GM23338 (cell line): Measurements from ENCODE around the gene CRYL1. TPM values are rescaled to one million over a fixed set of nuclear protein-coding genes. Genes with fewer than 3 reads are reported as not detected.

ENCODE experiments used
- ATAC-seq: fragments of 200-7000 bp; cut with Tn5 transposase; 3 replicates; pipeline ENCODE4 v1.9.1; 2020
- DNase-seq: peaks from one replicate; pipeline ENCODE4 v3.0.0-alpha.2; 2015; ENCODE audit warnings: low spot score
- H2AFZ ChIP-seq: fragments of 200-600 bp; sonication (generic); 2 replicates; pipeline ENCODE4 v1.8.0; 2016; ENCODE audit warnings: antibody characterized with exemption, mild to moderate bottlenecking, moderate library complexity
- H3F3A ChIP-seq: fragments of 200-600 bp; sonication (generic); replicated peaks from 2 replicates; pipeline ENCODE4 v1.8.0; 2017; ENCODE audit warnings: antibody characterized with exemption, mixed run types, low read depth
- H3K27ac ChIP-seq: fragments of 200-600 bp; sonication (generic); 2 replicates; pipeline ENCODE4 v1.6.1; 2016; ENCODE audit warnings: low read depth
- H3K27me3 ChIP-seq: fragments of 200-600 bp; sonication (generic); 2 replicates; pipeline ENCODE4 v1.8.0; 2016; ENCODE audit warnings: mild to moderate bottlenecking, mixed run types, moderate library complexity; ENCODE audit not compliant: insufficient read depth
- H3K36me3 ChIP-seq: fragments of 200-600 bp; sonication (generic); 2 replicates; pipeline ENCODE4 v1.8.0; 2016; ENCODE audit warnings: mild to moderate bottlenecking; ENCODE audit not compliant: insufficient read depth
- H3K4me1 ChIP-seq: fragments of 200-600 bp; sonication (generic); 2 replicates; pipeline ENCODE4 v1.8.0; 2016; ENCODE audit warnings: mild to moderate bottlenecking, moderate library complexity; ENCODE audit not compliant: insufficient read depth
- H3K4me2 ChIP-seq: fragments of 200-600 bp; sonication (generic); 2 replicates; pipeline ENCODE4 v1.7.1; 2017; ENCODE audit warnings: mixed run types
- H3K4me3 ChIP-seq: fragments of 200-600 bp; sonication (generic); 2 replicates; pipeline ENCODE4 v1.6.1; 2016; ENCODE audit warnings: mixed run types
- H3K79me2 ChIP-seq: fragments of 200-600 bp; sonication (generic); replicated peaks from 2 replicates; pipeline ENCODE4 v1.8.0; 2017; ENCODE audit warnings: mild to moderate bottlenecking; ENCODE audit not compliant: insufficient read depth
- H3K9me2 ChIP-seq: fragments of 200-600 bp; sonication (generic); 2 replicates; pipeline ENCODE4 v1.8.0; 2017; ENCODE audit not compliant: insufficient read depth
- H4K20me1 ChIP-seq: fragments of 200-600 bp; sonication (generic); replicated peaks from 2 replicates; pipeline ENCODE4 v1.8.0; 2017; ENCODE audit warnings: mild to moderate bottlenecking; ENCODE audit not compliant: insufficient read depth
- H3K27ac Mint-ChIP-seq: 2 replicates; pipeline ENCODE4 v1.8.0; 2020; ENCODE audit warnings: inconsistent platforms, mild to moderate bottlenecking, moderate library complexity, mixed read lengths
- H3K27me3 Mint-ChIP-seq: 3 replicates; pipeline ENCODE4 v1.8.0; 2022; ENCODE audit warnings: low read depth, mild to moderate bottlenecking, moderate library complexity, mixed read lengths, inconsistent platforms; ENCODE audit not compliant: insufficient read depth, poor library complexity
- H3K36me3 Mint-ChIP-seq: 3 replicates; pipeline ENCODE4 v1.8.0; 2021; ENCODE audit warnings: low read depth, mild to moderate bottlenecking, inconsistent platforms, moderate library complexity, mixed read lengths
- H3K4me1 Mint-ChIP-seq: 3 replicates; pipeline ENCODE4 v1.8.0; 2020; ENCODE audit warnings: mild to moderate bottlenecking, inconsistent platforms, mixed read lengths
- H3K4me3 Mint-ChIP-seq: 3 replicates; pipeline ENCODE4 v1.8.0; 2021; ENCODE audit warnings: moderate library complexity, mild to moderate bottlenecking, inconsistent platforms, mixed read lengths
- H3K9me3 Mint-ChIP-seq: 3 replicates; pipeline ENCODE4 v1.8.0; 2020; ENCODE audit warnings: moderate library complexity, mild to moderate bottlenecking, inconsistent platforms, mixed read lengths
- CREB1 ChIP-seq: fragments of 250-450 bp; sonication (Bioruptor Pico); IDR thresholded peaks from 2 replicates; pipeline ENCODE4 v1.5.0; 2020; ENCODE audit warnings: low read depth, mild to moderate bottlenecking, moderate library complexity
- CTCF ChIP-seq, 2 experiments: fragments of 200-600 bp in 1 of 2; sonication (generic) in 1 of 2; conservative IDR thresholded peaks; 2 replicates each; pipeline versions ENCODE4 v1.5.1 to v1.6.1; 2016 to 2017; ENCODE audit warnings: antibody characterized with exemption in 2 of 2, low read depth in 2 of 2, mild to moderate bottlenecking in 2 of 2, moderate library complexity in 1 of 2
- EZH2 ChIP-seq: fragments of 200-600 bp; sonication (generic); IDR thresholded peaks from one replicate; pipeline ENCODE4 v1.8.0; 2017; ENCODE audit warnings: antibody characterized with exemption, mild to moderate bottlenecking, low read depth; ENCODE audit not compliant: unreplicated experiment
- EZH2phosphoT487 ChIP-seq: fragments of 200-600 bp; sonication (generic); IDR thresholded peaks from one replicate; pipeline ENCODE4 v1.8.1; 2018; ENCODE audit warnings: antibody characterized with exemption; ENCODE audit not compliant: unreplicated experiment
- JUNB ChIP-seq: IDR thresholded peaks from one replicate; pipeline ENCODE4 v1.6.1; 2016; ENCODE audit warnings: antibody characterized with exemption; ENCODE audit not compliant: unreplicated experiment
- NANOG ChIP-seq: IDR thresholded peaks from 2 replicates; pipeline ENCODE4 v1.6.1; 2016; ENCODE audit warnings: antibody characterized with exemption, borderline replicate concordance
- POLR2AphosphoS5 ChIP-seq: IDR thresholded peaks from 2 replicates; pipeline ENCODE4 v1.6.1; 2016; ENCODE audit warnings: antibody characterized with exemption, low read depth
- STAT1 ChIP-seq: IDR thresholded peaks from one replicate; pipeline ENCODE4 v1.6.1; 2016; ENCODE audit warnings: antibody characterized with exemption; ENCODE audit not compliant: unreplicated experiment
- ZNF114 ChIP-seq: fragments of 250-450 bp; sonication (Bioruptor Pico); IDR thresholded peaks from 2 replicates; pipeline ENCODE4 v1.5.0; 2020; ENCODE audit warnings: mild to moderate bottlenecking, moderate library complexity
- ZNF331 ChIP-seq: fragments of 250-450 bp; sonication (Bioruptor Pico); IDR thresholded peaks from 2 replicates; pipeline ENCODE4 v1.5.0; 2020; ENCODE audit warnings: low read depth, mild to moderate bottlenecking, moderate library complexity
- ZNF462 ChIP-seq: fragments of 250-450 bp; sonication (Bioruptor Pico); IDR thresholded peaks from 2 replicates; pipeline ENCODE4 v1.5.0; 2020; ENCODE audit warnings: mild to moderate bottlenecking, moderate library complexity
- polyA plus RNA-seq: library from polyadenylated mRNA; unstranded; fragments of >200 nt; fragmentation: Nextera tagmentation; extraction: Ambion mirVana; gene quantifications from 2 replicates; pipeline ENCODE4 v1.2.1, GENCODE V29; 2016
- total RNA-seq: library from RNA; depleted of rRNA; stranded (reverse); fragments of >200 nt; shearing (Covaris generic); gene quantifications from 2 replicates; pipeline ENCODE4 v1.2.3, GENCODE V29; 2014
- TF ChIP-seq, protein P1 (sequence below): IDR thresholded peaks from one replicate; pipeline ENCODE4 v1.6.1; 2018; ENCODE audit warnings: antibody characterized with exemption; ENCODE audit not compliant: unreplicated experiment
- TF ChIP-seq, protein P2 (sequence below): IDR thresholded peaks from 2 replicates; pipeline ENCODE4 v1.6.1; 2016; ENCODE audit warnings: antibody characterized with exemption

Gene CRYL1
- total and polyA plus RNA-seq, 2 experiments from 2014 or later, result 2.2 to 2.6 TPM

GRCh38 chr13:20553311-20553710 is 27.7 kb upstream of the CRYL1 start (continued):
- TF ChIP-seq NANOG, result no peak
- TF ChIP-seq EZH2, result no peak
- no peak for TF ChIP-seq ZNF114 (CRISPR knock-in tag)

GRCh38 chr13:20550799-20551198 is 25.1 kb upstream of the CRYL1 start:
- H3K9me2 ChIP-seq, result no peaks in the 10 kb centered on the region
- H3K4me3 Mint-ChIP-seq, result no peak overlapping the region
- no peaks in the 10 kb centered on the region for H3K9me3 Mint-ChIP-seq
- no peaks in the 10 kb centered on the region for H3K36me3 Mint-ChIP-seq
- no peaks in the 10 kb centered on the region for H3K4me1 Mint-ChIP-seq
- no peaks in the 10 kb centered on the region for H3K36me3 ChIP-seq
- H3K4me3 ChIP-seq, result no peak overlapping the region
- H2AFZ ChIP-seq, result no peak overlapping the region
- TF ChIP-seq NANOG (no peak), POLR2AphosphoS5 (no peak), CREB1 (CRISPR knock-in tag) (no peak), ZNF114 (CRISPR knock-in tag) (no peak), ZNF462 (no peak), CTCF (conservative IDR thresholded peaks at IDR 0.05; ENCODE audit: low read depth in 2 of 2) (no peak), JUNB (no peak), ZNF331 (no peak), EZH2 (no peak), EZH2phosphoT487 (no peak), STAT1 (no peak)
- TF ChIP-seq, protein P1, sequence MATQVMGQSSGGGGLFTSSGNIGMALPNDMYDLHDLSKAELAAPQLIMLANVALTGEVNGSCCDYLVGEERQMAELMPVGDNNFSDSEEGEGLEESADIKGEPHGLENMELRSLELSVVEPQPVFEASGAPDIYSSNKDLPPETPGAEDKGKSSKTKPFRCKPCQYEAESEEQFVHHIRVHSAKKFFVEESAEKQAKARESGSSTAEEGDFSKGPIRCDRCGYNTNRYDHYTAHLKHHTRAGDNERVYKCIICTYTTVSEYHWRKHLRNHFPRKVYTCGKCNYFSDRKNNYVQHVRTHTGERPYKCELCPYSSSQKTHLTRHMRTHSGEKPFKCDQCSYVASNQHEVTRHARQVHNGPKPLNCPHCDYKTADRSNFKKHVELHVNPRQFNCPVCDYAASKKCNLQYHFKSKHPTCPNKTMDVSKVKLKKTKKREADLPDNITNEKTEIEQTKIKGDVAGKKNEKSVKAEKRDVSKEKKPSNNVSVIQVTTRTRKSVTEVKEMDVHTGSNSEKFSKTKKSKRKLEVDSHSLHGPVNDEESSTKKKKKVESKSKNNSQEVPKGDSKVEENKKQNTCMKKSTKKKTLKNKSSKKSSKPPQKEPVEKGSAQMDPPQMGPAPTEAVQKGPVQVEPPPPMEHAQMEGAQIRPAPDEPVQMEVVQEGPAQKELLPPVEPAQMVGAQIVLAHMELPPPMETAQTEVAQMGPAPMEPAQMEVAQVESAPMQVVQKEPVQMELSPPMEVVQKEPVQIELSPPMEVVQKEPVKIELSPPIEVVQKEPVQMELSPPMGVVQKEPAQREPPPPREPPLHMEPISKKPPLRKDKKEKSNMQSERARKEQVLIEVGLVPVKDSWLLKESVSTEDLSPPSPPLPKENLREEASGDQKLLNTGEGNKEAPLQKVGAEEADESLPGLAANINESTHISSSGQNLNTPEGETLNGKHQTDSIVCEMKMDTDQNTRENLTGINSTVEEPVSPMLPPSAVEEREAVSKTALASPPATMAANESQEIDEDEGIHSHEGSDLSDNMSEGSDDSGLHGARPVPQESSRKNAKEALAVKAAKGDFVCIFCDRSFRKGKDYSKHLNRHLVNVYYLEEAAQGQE, result no peak
- TF ChIP-seq, protein P2, sequence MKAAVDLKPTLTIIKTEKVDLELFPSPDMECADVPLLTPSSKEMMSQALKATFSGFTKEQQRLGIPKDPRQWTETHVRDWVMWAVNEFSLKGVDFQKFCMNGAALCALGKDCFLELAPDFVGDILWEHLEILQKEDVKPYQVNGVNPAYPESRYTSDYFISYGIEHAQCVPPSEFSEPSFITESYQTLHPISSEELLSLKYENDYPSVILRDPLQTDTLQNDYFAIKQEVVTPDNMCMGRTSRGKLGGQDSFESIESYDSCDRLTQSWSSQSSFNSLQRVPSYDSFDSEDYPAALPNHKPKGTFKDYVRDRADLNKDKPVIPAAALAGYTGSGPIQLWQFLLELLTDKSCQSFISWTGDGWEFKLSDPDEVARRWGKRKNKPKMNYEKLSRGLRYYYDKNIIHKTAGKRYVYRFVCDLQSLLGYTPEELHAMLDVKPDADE, result no peak
- H4K20me1 ChIP-seq, result no peaks in the 10 kb centered on the region
- ATAC-seq (no peak), DNase-seq (no peak)
- no peaks in the 10 kb centered on the region for H3K4me1 ChIP-seq
- no peak overlapping the region for H3K27ac ChIP-seq
- peaks cover 7% of the 10 kb centered on the region for H3K27me3 Mint-ChIP-seq
- no peak overlapping the region for H3K27ac Mint-ChIP-seq
- no peaks in the 10 kb centered on the region for H3F3A ChIP-seq
- H3K4me2 ChIP-seq, result no peak overlapping the region
- H3K27me3 ChIP-seq, result no peaks in the 10 kb centered on the region
- no peaks in the 10 kb centered on the region for H3K79me2 ChIP-seq
